ENCODE measurements around the gene KLHL26. TPM values are rescaled to one million over a fixed set of nuclear protein-coding genes. Genes with fewer than 3 reads are reported as not detected.

Gene KLHL26
- polyA plus RNA-seq, 2 donors: 1.8 to 2.0 TPM

DNA sequence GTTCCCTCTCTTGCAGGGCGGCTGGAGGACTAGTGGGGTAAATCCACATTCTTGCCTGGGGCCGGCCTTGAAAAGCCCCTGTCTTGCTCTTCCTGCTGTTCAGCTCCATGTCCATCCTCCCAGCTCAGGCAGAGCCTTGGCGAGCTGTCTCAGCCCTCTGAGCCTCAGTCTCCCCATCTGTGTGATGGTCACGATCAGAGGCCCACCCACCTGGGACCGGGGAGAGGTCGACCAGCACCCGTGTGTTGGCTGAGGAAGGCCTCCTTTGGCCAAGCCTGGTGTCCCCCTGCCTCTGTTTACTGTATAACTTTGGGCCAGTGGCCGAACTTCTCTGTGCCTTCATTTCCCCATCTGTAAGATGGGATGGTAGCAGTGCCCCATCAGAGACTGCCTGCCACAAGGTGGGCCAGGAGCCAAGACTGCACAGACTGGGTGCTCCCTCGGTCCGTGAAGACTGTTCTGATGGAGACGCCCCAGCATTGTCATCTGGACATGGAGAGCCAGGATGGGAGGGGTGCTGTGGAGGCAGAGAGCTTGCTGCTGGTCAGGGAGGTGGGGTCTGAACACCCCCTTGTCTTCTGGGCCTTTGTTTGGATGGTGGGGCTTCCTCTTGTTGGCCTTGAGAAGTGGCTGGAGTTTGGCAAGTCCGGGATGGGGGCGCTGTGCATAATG lies 18.5 kb downstream of the KLHL26 start:
- no peaks in the 10 kb centered on the region for H3K9me3 ChIP-seq (ENCODE audit: control insufficient read depth in 2 of 2, insufficient read depth in 1 of 2, low read depth in 1 of 2, low read length in 1 of 2)
- no peak overlapping the region for H3K4me3 ChIP-seq (ENCODE audit: low read depth in 1 of 2, low read length in 2 of 2)
- no peak overlapping the region for H3K27ac ChIP-seq (ENCODE audit: low read depth in 2 of 2, low read length in 1 of 2)
- H3K4me1 ChIP-seq (ENCODE audit: control insufficient read depth in 2 of 2, insufficient read depth in 2 of 2, low read length in 1 of 2): peaks cover 10 to 12% of the 10 kb centered on the region in 2 donors
- WGBS, 2 donors: 95 to 96% methylated on average over 13 of the region's 13 CpGs
- no peaks in the 10 kb centered on the region for H3K27me3 ChIP-seq (ENCODE audit: control insufficient read depth in 1 of 2, insufficient read depth in 2 of 2, low read length in 2 of 2)
- H3K36me3 ChIP-seq (ENCODE audit: control insufficient read depth in 2 of 2, insufficient read depth in 2 of 2, low read length in 1 of 2): no peaks in the 10 kb centered on the region

- H3K27me3 ChIP-seq (ENCODE audit: control insufficient read depth in 1 of 2, insufficient read depth in 2 of 2, low read length in 2 of 2): no peaks in the 10 kb centered on the region
- no peak overlapping the region for H3K27ac ChIP-seq (ENCODE audit: low read depth in 2 of 2, low read length in 1 of 2)
- no peaks in the 10 kb centered on the region for H3K9me3 ChIP-seq (ENCODE audit: control insufficient read depth in 2 of 2, insufficient read depth in 1 of 2, low read depth in 1 of 2, low read length in 1 of 2)
- no peak overlapping the region for H3K4me3 ChIP-seq (ENCODE audit: low read depth in 1 of 2, low read length in 2 of 2)
- no peaks in the 10 kb centered on the region for H3K36me3 ChIP-seq (ENCODE audit: control insufficient read depth in 2 of 2, insufficient read depth in 2 of 2, low read length in 1 of 2)
- H3K4me1 ChIP-seq (ENCODE audit: control insufficient read depth in 2 of 2, insufficient read depth in 2 of 2, low read length in 1 of 2): peaks cover 12% of the 10 kb centered on the region in 2 donors
- 81 to 86% methylated on average over 16 to 19 of the region's 19 CpGs for WGBS, 2 donors
Measured at GRCh38 chr19:18656337-18657086, 19.7 kb downstream of the KLHL26 start.

- Histone ChIP-seq H3K9me3 (ENCODE audit: control insufficient read depth in 2 of 2, insufficient read depth in 1 of 2, low read depth in 1 of 2, low read length in 1 of 2) (no peaks in the 10 kb centered on the region), H3K27ac (ENCODE audit: low read depth in 2 of 2, low read length in 1 of 2) (peak overlapping the region; percentile 20 to 50), H3K4me1 (ENCODE audit: control insufficient read depth in 2 of 2, insufficient read depth in 2 of 2, low read length in 1 of 2) (peaks cover 12% of the 10 kb centered on the region in 2 donors), H3K4me3 (ENCODE audit: low read depth in 1 of 2, low read length in 2 of 2) (no peak overlapping the region), H3K27me3 (ENCODE audit: control insufficient read depth in 1 of 2, insufficient read depth in 2 of 2, low read length in 2 of 2) (no peaks in the 10 kb centered on the region), H3K36me3 (ENCODE audit: control insufficient read depth in 2 of 2, insufficient read depth in 2 of 2, low read length in 1 of 2) (no peaks in the 10 kb centered on the region)
- 33 to 54% methylated on average over 20 of the region's 20 CpGs for WGBS, 2 donors
Measured at GRCh38 chr19:18657590-18658365, 20.9 kb downstream of the KLHL26 start.

GRCh38 chr19:18658366-18658855 lies 21.6 kb downstream of the KLHL26 start:
- 84 to 85% methylated on average over 4 of the region's 4 CpGs for WGBS, 2 donors
- H3K9me3 ChIP-seq (ENCODE audit: control insufficient read depth in 2 of 2, insufficient read depth in 1 of 2, low read depth in 1 of 2, low read length in 1 of 2): no peaks in the 10 kb centered on the region
- no peaks in the 10 kb centered on the region for H3K27me3 ChIP-seq (ENCODE audit: control insufficient read depth in 1 of 2, insufficient read depth in 2 of 2, low read length in 2 of 2)
- peaks cover 12% of the 10 kb centered on the region in 2 donors for H3K4me1 ChIP-seq (ENCODE audit: control insufficient read depth in 2 of 2, insufficient read depth in 2 of 2, low read length in 1 of 2)
- H3K36me3 ChIP-seq (ENCODE audit: control insufficient read depth in 2 of 2, insufficient read depth in 2 of 2, low read length in 1 of 2): no peaks in the 10 kb centered on the region
- H3K4me3 ChIP-seq (ENCODE audit: low read depth in 1 of 2, low read length in 2 of 2): no peak overlapping the region
- H3K27ac ChIP-seq (ENCODE audit: low read depth in 2 of 2, low read length in 1 of 2): peak overlapping the region; percentile 20 to 26

GRCh38 chr19:18659281-18660050 lies 22.6 kb downstream of the KLHL26 start:
- Histone ChIP-seq H3K27ac (ENCODE audit: low read depth in 2 of 2, low read length in 1 of 2) (peak overlapping the region; percentile 61 to 71), H3K9me3 (ENCODE audit: control insufficient read depth in 2 of 2, insufficient read depth in 1 of 2, low read depth in 1 of 2, low read length in 1 of 2) (no peaks in the 10 kb centered on the region), H3K4me3 (ENCODE audit: low read depth in 1 of 2, low read length in 2 of 2) (no peak overlapping the region), H3K4me1 (ENCODE audit: control insufficient read depth in 2 of 2, insufficient read depth in 2 of 2, low read length in 1 of 2) (peaks cover 12% of the 10 kb centered on the region in 2 donors), H3K27me3 (ENCODE audit: control insufficient read depth in 1 of 2, insufficient read depth in 2 of 2, low read length in 2 of 2) (no peaks in the 10 kb centered on the region), H3K36me3 (ENCODE audit: control insufficient read depth in 2 of 2, insufficient read depth in 2 of 2, low read length in 1 of 2) (no peaks in the 10 kb centered on the region)
- 70 to 71% methylated on average over 30 of the region's 30 CpGs for WGBS, 2 donors

GRCh38 chr19:18660051-18660910 lies 23.5 kb downstream of the KLHL26 start:
- H3K27ac ChIP-seq (ENCODE audit: low read depth in 2 of 2, low read length in 1 of 2): peak overlapping the region; percentile 69 to 71
- H3K4me3 ChIP-seq (ENCODE audit: low read depth in 1 of 2, low read length in 2 of 2): no peak overlapping the region
- H3K27me3 ChIP-seq (ENCODE audit: control insufficient read depth in 1 of 2, insufficient read depth in 2 of 2, low read length in 2 of 2): no peaks in the 10 kb centered on the region
- H3K4me1 ChIP-seq (ENCODE audit: control insufficient read depth in 2 of 2, insufficient read depth in 2 of 2, low read length in 1 of 2): peaks cover 12% of the 10 kb centered on the region in 2 donors
- 76 to 80% methylated on average over 26 to 37 of the region's 37 CpGs for WGBS, 2 donors
- no peaks in the 10 kb centered on the region for H3K36me3 ChIP-seq (ENCODE audit: control insufficient read depth in 2 of 2, insufficient read depth in 2 of 2, low read length in 1 of 2)
- no peaks in the 10 kb centered on the region for H3K9me3 ChIP-seq (ENCODE audit: control insufficient read depth in 2 of 2, insufficient read depth in 1 of 2, low read depth in 1 of 2, low read length in 1 of 2)

DNA sequence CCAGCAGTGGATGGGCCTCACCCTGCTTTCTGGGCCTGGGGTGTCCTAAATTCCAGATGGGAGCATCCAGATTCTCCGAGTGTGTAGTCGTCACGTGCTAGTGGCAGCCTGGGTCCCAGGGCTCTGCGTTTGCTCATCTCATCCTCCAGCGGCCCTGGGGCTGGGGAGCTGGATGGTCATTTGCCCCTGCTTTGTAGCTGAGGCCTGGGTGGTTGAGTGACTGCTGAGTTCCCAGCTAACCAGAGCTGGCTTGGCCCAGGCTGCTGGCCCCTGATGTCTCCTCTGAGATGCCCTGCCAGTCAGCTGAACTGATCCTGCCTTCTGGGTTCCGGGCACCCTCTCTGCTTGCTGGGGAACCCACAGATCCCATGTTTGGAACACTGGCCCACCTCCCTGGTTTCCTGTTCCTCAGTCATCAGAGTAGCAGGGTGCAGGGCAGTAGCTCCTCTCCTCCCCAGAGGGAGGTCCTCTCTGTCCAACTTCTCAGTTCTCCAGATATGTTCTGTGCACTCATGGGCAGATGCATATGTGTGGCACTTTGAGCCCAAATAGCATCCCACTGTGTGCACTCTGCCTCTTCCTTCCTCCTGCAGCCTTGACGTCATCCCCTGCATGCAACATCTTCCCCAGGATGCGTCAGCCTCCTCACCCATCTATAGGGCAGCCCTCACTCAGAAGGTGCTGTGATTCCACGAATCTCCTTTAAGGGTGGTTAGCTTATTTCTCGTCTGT lies 24.3 kb downstream of the KLHL26 start:
- H3K9me3 ChIP-seq (ENCODE audit: control insufficient read depth in 2 of 2, insufficient read depth in 1 of 2, low read depth in 1 of 2, low read length in 1 of 2): no peaks in the 10 kb centered on the region
- H3K4me3 ChIP-seq (ENCODE audit: low read depth in 1 of 2, low read length in 2 of 2): no peak overlapping the region
- peaks cover 0 to 2% of the 10 kb centered on the region in 2 donors for H3K36me3 ChIP-seq (ENCODE audit: control insufficient read depth in 2 of 2, insufficient read depth in 2 of 2, low read length in 1 of 2)
- no peaks in the 10 kb centered on the region for H3K27me3 ChIP-seq (ENCODE audit: control insufficient read depth in 1 of 2, insufficient read depth in 2 of 2, low read length in 2 of 2)
- peak overlapping the region; percentile 45 to 69 for H3K27ac ChIP-seq (ENCODE audit: low read depth in 2 of 2, low read length in 1 of 2)
- 83 to 85% methylated on average over 10 of the region's 10 CpGs for WGBS, 2 donors
- peaks cover 12% of the 10 kb centered on the region in 2 donors for H3K4me1 ChIP-seq (ENCODE audit: control insufficient read depth in 2 of 2, insufficient read depth in 2 of 2, low read length in 1 of 2)

All from esophagus (tissue), 2 donors.